A549 (cell line): ENCODE data around the gene DMP1.

ENCODE experiments used
- EP300 ChIP-seq, 2 experiments: fragments of >200 bp; sonication (Bioruptor Twin); formaldehyde crosslinking; IDR thresholded peaks; 2 replicates in 1 of 2; 3 replicates in 1 of 2; pipeline ENCODE4 v1.6.1; 2016 to 2017
- HOXB13 ChIP-seq: fragments of 250-450 bp; sonication (Bioruptor Pico); IDR thresholded peaks from 2 replicates; pipeline ENCODE4 v1.5.0; 2020; ENCODE audit warnings: low read depth, mild to moderate bottlenecking, moderate library complexity
- MAZ ChIP-seq: fragments of 150-350 bp; IDR thresholded peaks from 2 replicates; pipeline ENCODE4 v1.6.1; 2014; ENCODE audit warnings: antibody characterized with exemption, low read depth, low read length, borderline replicate concordance
- MYC ChIP-seq: IDR thresholded peaks from 2 replicates; pipeline ENCODE4 v1.6.1; 2012; ENCODE audit warnings: mild to moderate bottlenecking, inconsistent platforms, low read length, improper control_type of control experiment, borderline replicate concordance
- SREBF2 ChIP-seq: fragments of 450-650 bp; IDR thresholded peaks from 2 replicates; pipeline ENCODE4 v1.6.1; 2014; ENCODE audit warnings: mild to moderate bottlenecking, moderate library complexity
- TF ChIP-seq, protein P1 (sequence below): fragments of >200 bp; sonication (Bioruptor Twin); formaldehyde crosslinking; IDR thresholded peaks from 3 replicates; pipeline ENCODE4 v1.5.1; 2016
- TF ChIP-seq, protein P2 (sequence below): fragments of >200 bp; sonication (Bioruptor Twin); formaldehyde crosslinking; IDR thresholded peaks from 2 replicates; pipeline ENCODE4 v1.6.1; 2016

DNA sequence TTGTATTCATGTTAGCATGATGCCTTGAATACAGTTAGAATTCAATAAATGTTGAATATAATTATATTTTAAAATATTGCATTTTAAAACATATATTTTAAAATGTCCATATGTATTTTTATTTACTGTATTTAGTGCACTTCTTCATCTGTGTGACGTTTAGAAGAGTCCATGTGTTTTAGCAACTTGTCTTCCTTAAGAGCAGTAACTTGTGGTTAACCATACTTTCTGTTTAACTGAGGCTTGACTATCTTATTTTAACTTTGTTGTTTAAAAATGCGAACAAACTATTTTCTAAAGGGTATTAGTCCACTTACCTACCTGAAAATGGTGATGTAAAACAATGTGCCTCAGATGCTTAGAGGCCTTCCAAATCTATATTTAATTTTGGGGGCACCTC lies 858 bp downstream of the DMP1 start:
- TF ChIP-seq, protein P1, sequence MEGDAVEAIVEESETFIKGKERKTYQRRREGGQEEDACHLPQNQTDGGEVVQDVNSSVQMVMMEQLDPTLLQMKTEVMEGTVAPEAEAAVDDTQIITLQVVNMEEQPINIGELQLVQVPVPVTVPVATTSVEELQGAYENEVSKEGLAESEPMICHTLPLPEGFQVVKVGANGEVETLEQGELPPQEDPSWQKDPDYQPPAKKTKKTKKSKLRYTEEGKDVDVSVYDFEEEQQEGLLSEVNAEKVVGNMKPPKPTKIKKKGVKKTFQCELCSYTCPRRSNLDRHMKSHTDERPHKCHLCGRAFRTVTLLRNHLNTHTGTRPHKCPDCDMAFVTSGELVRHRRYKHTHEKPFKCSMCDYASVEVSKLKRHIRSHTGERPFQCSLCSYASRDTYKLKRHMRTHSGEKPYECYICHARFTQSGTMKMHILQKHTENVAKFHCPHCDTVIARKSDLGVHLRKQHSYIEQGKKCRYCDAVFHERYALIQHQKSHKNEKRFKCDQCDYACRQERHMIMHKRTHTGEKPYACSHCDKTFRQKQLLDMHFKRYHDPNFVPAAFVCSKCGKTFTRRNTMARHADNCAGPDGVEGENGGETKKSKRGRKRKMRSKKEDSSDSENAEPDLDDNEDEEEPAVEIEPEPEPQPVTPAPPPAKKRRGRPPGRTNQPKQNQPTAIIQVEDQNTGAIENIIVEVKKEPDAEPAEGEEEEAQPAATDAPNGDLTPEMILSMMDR, result no peak
- no peak for TF ChIP-seq MAZ
- no peak for TF ChIP-seq MYC
- TF ChIP-seq HOXB13 (CRISPR knock-in tag), result no peak
- no peak for TF ChIP-seq SREBF2
- TF ChIP-seq EP300 (IDR thresholded peaks at IDR 0.05), result no peak
- TF ChIP-seq, protein P2, sequence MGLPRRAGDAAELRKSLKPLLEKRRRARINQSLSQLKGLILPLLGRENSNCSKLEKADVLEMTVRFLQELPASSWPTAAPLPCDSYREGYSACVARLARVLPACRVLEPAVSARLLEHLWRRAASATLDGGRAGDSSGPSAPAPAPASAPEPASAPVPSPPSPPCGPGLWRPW, result no peak
